PC-9 (cell line): ENCODE results near the gene SSBP2.

Source experiments
- EZH2 ChIP-seq: fragments of 200-600 bp; sonication (generic); IDR thresholded peaks from 2 replicates; pipeline ENCODE4 v1.8.0; 2017; ENCODE audit warnings: antibody characterized with exemption, low read depth
- TF ChIP-seq, protein P1 (sequence below): fragments of 200-600 bp; sonication (generic); conservative IDR thresholded peaks from 2 replicates; pipeline ENCODE4 v1.6.1; 2017; ENCODE audit warnings: mixed run types, antibody characterized with exemption, mild to moderate bottlenecking, moderate library complexity

DNA sequence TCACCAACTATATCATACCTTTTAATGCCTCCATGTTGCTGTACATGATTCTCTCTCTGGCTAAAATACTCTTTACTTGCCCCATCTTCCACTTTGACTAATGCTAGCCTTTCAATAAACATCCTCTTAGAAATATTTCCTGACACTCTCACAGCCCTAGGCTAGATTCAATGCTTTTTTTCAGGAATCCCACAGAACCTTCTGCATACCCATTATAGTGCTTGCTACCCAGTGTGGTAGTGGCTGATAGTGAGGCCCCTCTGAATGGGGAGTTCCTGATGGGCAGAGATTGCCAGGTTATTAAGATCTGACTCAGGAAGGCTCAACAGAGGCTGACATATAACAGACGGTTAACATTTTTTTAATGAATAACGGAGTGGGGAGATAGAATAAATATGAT, 11.6 kb downstream of the SSBP2 start:
- TF ChIP-seq, protein P1, sequence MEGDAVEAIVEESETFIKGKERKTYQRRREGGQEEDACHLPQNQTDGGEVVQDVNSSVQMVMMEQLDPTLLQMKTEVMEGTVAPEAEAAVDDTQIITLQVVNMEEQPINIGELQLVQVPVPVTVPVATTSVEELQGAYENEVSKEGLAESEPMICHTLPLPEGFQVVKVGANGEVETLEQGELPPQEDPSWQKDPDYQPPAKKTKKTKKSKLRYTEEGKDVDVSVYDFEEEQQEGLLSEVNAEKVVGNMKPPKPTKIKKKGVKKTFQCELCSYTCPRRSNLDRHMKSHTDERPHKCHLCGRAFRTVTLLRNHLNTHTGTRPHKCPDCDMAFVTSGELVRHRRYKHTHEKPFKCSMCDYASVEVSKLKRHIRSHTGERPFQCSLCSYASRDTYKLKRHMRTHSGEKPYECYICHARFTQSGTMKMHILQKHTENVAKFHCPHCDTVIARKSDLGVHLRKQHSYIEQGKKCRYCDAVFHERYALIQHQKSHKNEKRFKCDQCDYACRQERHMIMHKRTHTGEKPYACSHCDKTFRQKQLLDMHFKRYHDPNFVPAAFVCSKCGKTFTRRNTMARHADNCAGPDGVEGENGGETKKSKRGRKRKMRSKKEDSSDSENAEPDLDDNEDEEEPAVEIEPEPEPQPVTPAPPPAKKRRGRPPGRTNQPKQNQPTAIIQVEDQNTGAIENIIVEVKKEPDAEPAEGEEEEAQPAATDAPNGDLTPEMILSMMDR, result no peak
- no peak for TF ChIP-seq EZH2
